Ascending aorta (tissue), 2 donors: ENCODE results near the gene SUB1. TPM values are rescaled to one million over a fixed set of nuclear protein-coding genes. Genes with fewer than 3 reads are reported as not detected.

Experiments used
- DNase-seq, 2 donors: peaks; one replicate each; pipeline ENCODE4 v3.0.0-alpha.2; 2019; ENCODE audit warnings: low spot score in 2 of 2
- H3K27ac ChIP-seq, 2 donors: fragments of 200-600 bp; sonication (generic); one replicate each; pipeline ENCODE4 v1.5.1; 2016 to 2017; ENCODE audit warnings: mild to moderate bottlenecking in 1 of 2
- H3K27me3 ChIP-seq: fragments of 200-600 bp; sonication (generic); one replicate; pipeline ENCODE4 v1.5.1; 2017
- H3K36me3 ChIP-seq, 2 donors: fragments of 200-600 bp; sonication (generic); one replicate each; pipeline ENCODE4 v1.5.1; 2016
- H3K4me1 ChIP-seq, 2 donors: fragments of 200-600 bp; sonication (generic); one replicate each; pipeline ENCODE4 v1.5.1; 2016 to 2017; ENCODE audit warnings: mild to moderate bottlenecking in 1 of 2
- H3K4me3 ChIP-seq, 2 donors: fragments of 200-600 bp; sonication (generic); one replicate each; pipeline ENCODE4 v1.5.1; 2016 to 2017; ENCODE audit warnings: mild to moderate bottlenecking in 1 of 2
- H3K9me3 ChIP-seq, 2 donors: fragments of 200-600 bp; sonication (generic); one replicate each; pipeline ENCODE4 v1.5.1; 2016
- intact Hi-C: fragments of 100-400 bp; cut with DNase I; formaldehyde crosslinking; loops from one replicate; pipeline ENCODE4 v1.15.1; 2023
- total RNA-seq: library from RNA; depleted of rRNA; stranded (reverse); fragments of >200 nt; gene quantifications from one replicate; pipeline ENCODE4 v1.1.0, GENCODE V29; 2016
- TF ChIP-seq, protein P1 (sequence below), 3 experiments: fragments of 200-600 bp in 2 of 3; fragments of 450-650 bp in 1 of 3; sonication (generic) in 2 of 3; IDR thresholded peaks; one replicate each; pipeline ENCODE4 v1.5.1; 2016 to 2019; ENCODE audit warnings: antibody characterized with exemption in 3 of 3, mild to moderate bottlenecking in 1 of 3, moderate library complexity in 1 of 3

SUB1 gene
- total RNA-seq, 1 donor from 2014 or later, result 103 TPM

DNA sequence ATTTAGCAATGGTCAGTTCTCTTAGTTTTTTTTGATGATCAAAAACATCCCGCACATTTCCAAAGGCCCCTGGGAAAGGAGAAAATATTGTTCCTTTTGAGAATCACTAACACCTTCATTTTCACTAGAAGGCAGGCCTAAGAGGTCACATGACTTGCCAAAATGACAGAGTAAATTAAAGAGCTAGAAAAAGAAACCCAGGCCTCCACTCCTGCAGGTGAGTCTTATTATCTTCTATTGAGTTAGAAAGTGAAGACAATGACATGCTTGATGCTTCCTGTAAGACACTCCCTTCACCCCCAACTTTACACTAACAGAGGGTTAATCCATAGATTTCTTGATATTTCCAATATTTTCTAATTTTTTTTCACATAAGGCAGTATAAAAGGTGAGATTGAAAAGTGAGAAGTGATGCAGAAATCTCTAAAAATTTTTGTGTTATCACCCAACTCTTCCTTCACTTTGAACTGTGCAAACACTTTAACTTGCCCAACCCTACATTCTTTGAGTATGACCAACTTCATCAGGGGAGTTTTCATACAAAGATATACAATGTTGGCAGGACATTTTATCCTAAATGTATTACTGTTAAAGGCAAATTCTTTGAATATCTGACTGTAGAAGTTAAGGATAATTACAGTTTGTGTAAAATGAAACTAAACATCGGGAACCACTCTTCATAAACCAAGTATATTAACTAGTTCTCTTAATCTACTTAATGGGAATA, 57.1 kb downstream of the SUB1 start:
- intact Hi-C loops, result no loop called here
- H3K27ac ChIP-seq, result peak overlapping the region in 1 of 2 donors; percentile 46
- TF ChIP-seq, protein P1, sequence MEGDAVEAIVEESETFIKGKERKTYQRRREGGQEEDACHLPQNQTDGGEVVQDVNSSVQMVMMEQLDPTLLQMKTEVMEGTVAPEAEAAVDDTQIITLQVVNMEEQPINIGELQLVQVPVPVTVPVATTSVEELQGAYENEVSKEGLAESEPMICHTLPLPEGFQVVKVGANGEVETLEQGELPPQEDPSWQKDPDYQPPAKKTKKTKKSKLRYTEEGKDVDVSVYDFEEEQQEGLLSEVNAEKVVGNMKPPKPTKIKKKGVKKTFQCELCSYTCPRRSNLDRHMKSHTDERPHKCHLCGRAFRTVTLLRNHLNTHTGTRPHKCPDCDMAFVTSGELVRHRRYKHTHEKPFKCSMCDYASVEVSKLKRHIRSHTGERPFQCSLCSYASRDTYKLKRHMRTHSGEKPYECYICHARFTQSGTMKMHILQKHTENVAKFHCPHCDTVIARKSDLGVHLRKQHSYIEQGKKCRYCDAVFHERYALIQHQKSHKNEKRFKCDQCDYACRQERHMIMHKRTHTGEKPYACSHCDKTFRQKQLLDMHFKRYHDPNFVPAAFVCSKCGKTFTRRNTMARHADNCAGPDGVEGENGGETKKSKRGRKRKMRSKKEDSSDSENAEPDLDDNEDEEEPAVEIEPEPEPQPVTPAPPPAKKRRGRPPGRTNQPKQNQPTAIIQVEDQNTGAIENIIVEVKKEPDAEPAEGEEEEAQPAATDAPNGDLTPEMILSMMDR (IDR thresholded peaks at IDR 0.05), result no peak
- no peaks in the 10 kb centered on the region for H3K36me3 ChIP-seq
- no peak for DNase-seq
- peaks cover 0 to 5% of the 10 kb centered on the region in 2 donors for H3K4me1 ChIP-seq
- no peak overlapping the region for H3K4me3 ChIP-seq
- H3K27me3 ChIP-seq, result no peaks in the 10 kb centered on the region
- no peaks in the 10 kb centered on the region for H3K9me3 ChIP-seq

DNA sequence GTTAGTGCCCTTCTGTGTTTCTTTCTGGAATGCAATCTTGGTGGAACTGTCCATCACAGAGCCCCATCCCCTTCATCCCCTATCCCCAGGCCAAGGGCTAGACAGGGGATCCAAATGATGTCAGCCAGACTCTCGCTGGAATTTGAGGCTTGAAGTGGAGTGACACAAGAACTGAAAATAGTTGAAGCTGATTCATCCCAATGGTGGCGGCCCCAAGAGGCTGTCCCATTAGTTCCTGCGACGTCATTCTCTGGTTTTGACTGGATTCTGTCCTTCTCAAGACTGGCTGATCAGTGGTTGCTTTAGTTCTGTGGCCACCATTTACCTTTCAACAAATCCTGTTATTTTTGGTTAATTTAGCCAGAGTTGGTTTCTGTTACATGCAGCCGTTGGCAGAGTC, 59.9 kb downstream of the SUB1 start:
- Histone ChIP-seq H3K4me1 (peaks cover 0 to under 1% of the 10 kb centered on the region in 2 donors), H3K9me3 (no peaks in the 10 kb centered on the region), H3K36me3 (no peaks in the 10 kb centered on the region), H3K27me3 (no peaks in the 10 kb centered on the region), H3K27ac (peak overlapping the region; percentile 61 to 66), H3K4me3 (no peak overlapping the region)
- DNase-seq, result peak in 1 of 2 donors; percentile 67
- TF ChIP-seq, protein P1 (IDR thresholded peaks at IDR 0.05), result no peak
- intact Hi-C loops, result no loop called here

DNA sequence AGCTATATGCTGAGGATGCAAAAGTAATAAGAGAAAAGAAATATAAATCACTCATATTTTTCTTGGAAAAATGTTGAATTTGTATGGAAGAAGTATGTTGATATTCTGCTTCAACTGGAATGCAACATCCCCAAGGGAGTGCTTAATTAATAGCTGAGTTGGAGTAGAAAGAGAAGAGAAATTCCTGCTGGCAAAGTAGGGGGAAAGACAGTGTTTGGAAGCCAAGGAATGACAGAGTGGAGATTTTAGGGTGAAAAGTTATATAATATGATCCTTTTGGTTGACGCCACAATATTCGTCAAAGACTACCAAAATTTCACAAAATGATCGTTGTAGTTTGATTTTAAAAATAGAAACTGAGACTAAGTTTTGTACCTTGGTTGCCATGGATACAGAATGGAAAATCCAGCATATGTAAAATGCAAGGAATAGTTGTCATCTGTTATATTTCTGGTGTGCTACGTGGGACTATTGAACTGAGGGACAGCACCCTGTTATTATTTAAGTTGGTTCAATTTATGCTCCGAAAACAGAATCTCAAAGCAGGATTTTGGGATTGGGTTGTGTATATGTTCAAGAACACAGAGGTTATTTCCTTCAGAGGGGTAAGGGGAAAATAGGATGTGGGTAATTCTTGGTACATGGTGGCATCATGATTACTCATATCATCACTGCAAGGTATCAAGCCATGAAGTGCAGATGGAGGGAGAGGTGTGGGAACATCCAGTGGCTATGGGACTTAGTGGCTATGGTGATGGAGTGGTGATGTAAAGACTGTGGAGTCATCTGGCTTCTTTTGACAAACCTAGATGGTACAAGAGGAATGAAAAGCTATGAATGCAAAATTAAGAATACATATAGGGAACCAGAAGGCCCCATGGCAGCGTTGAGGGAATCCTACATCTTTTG, 61.0 kb downstream of the SUB1 start:
- Histone ChIP-seq H3K36me3 (no peaks in the 10 kb centered on the region), H3K27me3 (no peaks in the 10 kb centered on the region), H3K9me3 (no peaks in the 10 kb centered on the region), H3K4me3 (no peak overlapping the region), H3K27ac (peak overlapping the region in 1 of 2 donors; percentile 61), H3K4me1 (no peaks in the 10 kb centered on the region)
- intact Hi-C loops, result no loop called here
- TF ChIP-seq, protein P1 (IDR thresholded peaks at IDR 0.05), result no peak
- DNase-seq, result no peak

DNA sequence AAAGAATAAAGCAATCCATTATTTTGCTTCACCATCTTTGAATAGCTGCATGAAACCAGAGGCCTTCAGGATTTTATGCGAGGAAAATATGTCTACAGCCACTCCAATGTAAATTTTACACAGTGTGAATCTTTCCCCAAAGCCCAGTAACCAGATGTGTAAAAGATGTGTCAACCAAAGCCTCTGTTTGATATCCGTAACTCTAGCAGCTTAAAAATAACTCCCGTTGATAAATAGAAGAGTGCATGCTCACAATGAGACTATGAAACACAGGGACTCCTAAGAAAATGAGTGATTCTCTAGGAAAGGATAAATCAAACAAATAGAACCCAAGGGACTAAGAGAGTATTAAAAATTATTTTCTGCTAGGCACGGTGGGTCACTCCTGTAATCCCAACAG, 65.7 kb downstream of the SUB1 start:
- H3K36me3 ChIP-seq, result no peaks in the 10 kb centered on the region
- peaks cover 0 to 6% of the 10 kb centered on the region in 2 donors for H3K4me1 ChIP-seq
- TF ChIP-seq, protein P1 (IDR thresholded peaks at IDR 0.05), result no peak
- no peak for DNase-seq
- no peaks in the 10 kb centered on the region for H3K27me3 ChIP-seq
- H3K9me3 ChIP-seq, result no peaks in the 10 kb centered on the region
- no peak overlapping the region for H3K4me3 ChIP-seq
- peak overlapping the region; percentile 65 to 80 for H3K27ac ChIP-seq
- intact Hi-C loops, result no loop called here

DNA sequence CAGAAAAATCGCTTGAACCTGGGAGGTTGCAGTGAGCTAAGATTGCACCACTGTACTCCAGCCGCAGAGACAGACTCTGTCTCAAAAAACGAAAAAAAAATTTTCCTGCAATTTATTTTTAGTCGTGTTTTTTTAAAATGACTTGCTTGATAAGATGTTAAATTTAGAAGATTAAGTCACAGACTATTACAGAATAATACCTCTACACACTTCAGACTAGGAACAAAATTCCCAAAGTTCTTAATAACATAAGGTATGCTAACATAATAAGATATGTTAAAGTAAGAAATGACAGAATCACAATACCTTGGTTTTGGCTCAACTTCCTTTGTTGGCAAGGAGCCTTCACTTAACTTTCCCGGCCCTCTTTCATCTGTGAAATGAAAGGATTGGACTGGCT, 66.3 kb downstream of the SUB1 start:
- TF ChIP-seq, protein P1 (IDR thresholded peaks at IDR 0.05), result no peak
- no peak overlapping the region for H3K4me3 ChIP-seq
- H3K4me1 ChIP-seq, result peaks cover 0 to 6% of the 10 kb centered on the region in 2 donors
- no peaks in the 10 kb centered on the region for H3K36me3 ChIP-seq
- intact Hi-C loops, result loop anchor here (2.0 kb wide), 1 partner anchor 31 kb away; no protein-coding TSS in a partner anchor
- H3K27me3 ChIP-seq, result no peaks in the 10 kb centered on the region
- no peak for DNase-seq
- H3K27ac ChIP-seq, result peak overlapping the region; percentile 65 to 80
- H3K9me3 ChIP-seq, result no peaks in the 10 kb centered on the region

Other genes with a start within 250 kb of the SUB1 start
- gene ZFR, start 140.8 kb upstream of the SUB1 start, total RNA-seq, result 25.8 TPM
- gene NPR3, start 125.8 kb downstream of the SUB1 start, total RNA-seq, result 3.5 TPM